NCI-H2081 (cell line): ENCODE data around the gene OTUB2.
A peak's percentile ranks its signal among the peaks of the same experiment; 100 is the strongest.

ENCODE experiments used
- DNase-seq, 2 experiments: peaks; one replicate each; lab custom pipeline; 2025; lab: John Stamatoyannopoulos, UW

The OTUB2 gene

GRCh38 chr14:94041551-94042346, 15.6 kb downstream of the OTUB2 start:
- DNase-seq: no peak

- DNase-seq: no peak
These were observed 16.4 kb downstream of the OTUB2 start for GRCh38 chr14:94042433-94043091.

- no peak for DNase-seq
These were observed 17.1 kb downstream of the OTUB2 start for GRCh38 chr14:94043111-94043755.

GRCh38 chr14:94043756-94044475, 17.8 kb downstream of the OTUB2 start:
- DNase-seq: no peak

GRCh38 chr14:94044476-94045091, 18.4 kb downstream of the OTUB2 start:
- no peak for DNase-seq

GRCh38 chr14:94045101-94045500, 19.0 kb downstream of the OTUB2 start:
- no peak for DNase-seq

- no peak for DNase-seq
These were observed 19.6 kb downstream of the OTUB2 start for GRCh38 chr14:94045563-94046345.

GRCh38 chr14:94046696-94047250, 20.6 kb downstream of the OTUB2 start:
- no peak for DNase-seq

- no peak for DNase-seq
These were observed 21.4 kb downstream of the OTUB2 start for GRCh38 chr14:94047581-94047980.

GRCh38 chr14:94048691-94049624, 22.8 kb downstream of the OTUB2 start:
- peak; percentile 37 to 71 for DNase-seq

GRCh38 chr14:94049625-94050023, 23.5 kb downstream of the OTUB2 start:
- DNase-seq: no peak

GRCh38 chr14:94050231-94050880, 24.2 kb downstream of the OTUB2 start:
- DNase-seq: no peak

GRCh38 chr14:94051115-94051514, 25.0 kb downstream of the OTUB2 start:
- no peak for DNase-seq

GRCh38 chr14:94051779-94052178, 25.6 kb downstream of the OTUB2 start:
- no peak for DNase-seq

GRCh38 chr14:94052199-94052598, 26.1 kb downstream of the OTUB2 start:
- no peak for DNase-seq

GRCh38 chr14:94052662-94053061, 26.5 kb downstream of the OTUB2 start:
- no peak for DNase-seq

GRCh38 chr14:94054401-94054800, 28.3 kb downstream of the OTUB2 start:
- no peak for DNase-seq

- DNase-seq: no peak
These were observed 28.8 kb downstream of the OTUB2 start for GRCh38 chr14:94054936-94055335.
